Measurements from ENCODE around the gene OTOGL. TPM values are rescaled to one million over a fixed set of nuclear protein-coding genes. Genes with fewer than 3 reads are reported as not detected.

Gene OTOGL
- polyA plus RNA-seq, 1 donor from 2014 or later: 0.33 TPM

DNA sequence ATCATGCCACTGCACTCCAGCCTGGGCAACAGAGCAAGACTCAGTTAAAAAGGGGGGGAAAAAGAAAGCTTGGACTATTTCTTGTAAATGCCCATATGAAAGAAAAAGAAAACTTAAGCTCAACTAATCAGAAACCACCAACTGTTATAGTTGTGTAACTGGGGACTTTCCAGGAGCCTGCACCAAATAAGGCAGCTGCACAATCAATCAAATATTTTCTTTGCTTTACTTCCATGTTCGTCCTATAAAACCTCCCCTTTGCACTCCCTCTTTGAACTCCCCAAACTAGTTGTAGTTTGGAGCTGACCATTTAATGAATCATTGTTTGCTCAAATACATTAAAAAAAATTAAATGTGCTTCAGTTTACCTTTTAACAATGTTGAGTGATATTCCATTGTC, 54.9 kb downstream of the OTOGL start:
- Histone ChIP-seq H3K36me3 (ENCODE audit: insufficient read depth, low read length) (no peaks in the 10 kb centered on the region), H4K20me1 (ENCODE audit: insufficient read depth) (no peaks in the 10 kb centered on the region), H3K9ac (ENCODE audit: low read length) (no peak overlapping the region), H3K79me2 (replicated peaks; ENCODE audit: insufficient read depth, low read length) (no peaks in the 10 kb centered on the region), H3K4me2 (ENCODE audit: low read length) (no peak overlapping the region), H3K9me3 (ENCODE audit: low read length) (no peaks in the 10 kb centered on the region), H3K4me3 (ENCODE audit: low read length) (no peak overlapping the region), H3K9me2 (ENCODE audit: insufficient read depth, low read length) (no peaks in the 10 kb centered on the region), H2AFZ (ENCODE audit: low read depth, low read length) (no peak overlapping the region), H3K27me3 (ENCODE audit: insufficient read depth, low read depth, low read length) (no peaks in the 10 kb centered on the region), H3F3A (ENCODE audit: insufficient read depth, low read length, poor library complexity, severe bottlenecking) (no peaks in the 10 kb centered on the region), H3K27ac (ENCODE audit: low read length) (no peak overlapping the region)
- TF ChIP-seq TAF1 (IDR thresholded peaks at IDR 0.05; ENCODE audit: low read depth) (no peak), POLR2AphosphoS5 (IDR thresholded peaks at IDR 0.05) (no peak), EP300 (conservative IDR thresholded peaks at IDR 0.05; ENCODE audit: poor library complexity, severe bottlenecking) (no peak), REST (IDR thresholded peaks at IDR 0.05; ENCODE audit: borderline replicate concordance) (no peak), RAD21 (conservative IDR thresholded peaks at IDR 0.05) (no peak), MXI1 (conservative IDR thresholded peaks at IDR 0.05; ENCODE audit: poor library complexity, severe bottlenecking) (no peak), SMC3 (conservative IDR thresholded peaks at IDR 0.05; ENCODE audit: poor library complexity) (no peak), CTCF (IDR thresholded peaks at IDR 0.05; ENCODE audit: poor library complexity, severe bottlenecking) (no peak), EZH2 (IDR thresholded peaks at IDR 0.05; ENCODE audit: borderline replicate concordance, insufficient read depth, low read length, poor library complexity, severe bottlenecking) (no peak)

GRCh38 chr12:80156306-80156705, 57.0 kb downstream of the OTOGL start:
- H3K79me2 ChIP-seq (replicated peaks; ENCODE audit: insufficient read depth, low read length): no peaks in the 10 kb centered on the region
- no peaks in the 10 kb centered on the region for H3F3A ChIP-seq (ENCODE audit: insufficient read depth, low read length, poor library complexity, severe bottlenecking)
- TF ChIP-seq REST (IDR thresholded peaks at IDR 0.05; ENCODE audit: borderline replicate concordance): no peak
- TF ChIP-seq EP300 (conservative IDR thresholded peaks at IDR 0.05; ENCODE audit: poor library complexity, severe bottlenecking): no peak
- no peak for TF ChIP-seq POLR2AphosphoS5 (IDR thresholded peaks at IDR 0.05)
- TF ChIP-seq RAD21 (conservative IDR thresholded peaks at IDR 0.05): no peak
- no peak for TF ChIP-seq TAF1 (IDR thresholded peaks at IDR 0.05; ENCODE audit: low read depth)
- TF ChIP-seq MXI1 (conservative IDR thresholded peaks at IDR 0.05; ENCODE audit: poor library complexity, severe bottlenecking): no peak
- TF ChIP-seq SMC3 (conservative IDR thresholded peaks at IDR 0.05; ENCODE audit: poor library complexity): no peak
- no peak for TF ChIP-seq EZH2 (IDR thresholded peaks at IDR 0.05; ENCODE audit: borderline replicate concordance, insufficient read depth, low read length, poor library complexity, severe bottlenecking)
- no peak for TF ChIP-seq CTCF (IDR thresholded peaks at IDR 0.05; ENCODE audit: poor library complexity, severe bottlenecking)

More at GRCh38 chr12:80156306-80156705, 57.0 kb downstream of the OTOGL start:
- Histone ChIP-seq H2AFZ (ENCODE audit: low read depth, low read length) (no peak overlapping the region), H3K27ac (ENCODE audit: low read length) (no peak overlapping the region), H3K9ac (ENCODE audit: low read length) (no peak overlapping the region), H3K4me3 (ENCODE audit: low read length) (no peak overlapping the region), H4K20me1 (ENCODE audit: insufficient read depth) (no peaks in the 10 kb centered on the region), H3K9me3 (ENCODE audit: low read length) (no peaks in the 10 kb centered on the region), H3K4me2 (ENCODE audit: low read length) (no peak overlapping the region), H3K9me2 (ENCODE audit: insufficient read depth, low read length) (no peaks in the 10 kb centered on the region), H3K27me3 (ENCODE audit: insufficient read depth, low read depth, low read length) (no peaks in the 10 kb centered on the region), H3K36me3 (ENCODE audit: insufficient read depth, low read length) (no peaks in the 10 kb centered on the region)

Measured in neural cell (in vitro differentiated cells).